Fibroblast of skin of right quadriceps (primary cell): Measurements from ENCODE around the gene KRT86.

Experiments used
- DNase-seq: peaks from one replicate; pipeline ENCODE4 v3.0.0-alpha.2; 2013

Gene KRT86

DNA sequence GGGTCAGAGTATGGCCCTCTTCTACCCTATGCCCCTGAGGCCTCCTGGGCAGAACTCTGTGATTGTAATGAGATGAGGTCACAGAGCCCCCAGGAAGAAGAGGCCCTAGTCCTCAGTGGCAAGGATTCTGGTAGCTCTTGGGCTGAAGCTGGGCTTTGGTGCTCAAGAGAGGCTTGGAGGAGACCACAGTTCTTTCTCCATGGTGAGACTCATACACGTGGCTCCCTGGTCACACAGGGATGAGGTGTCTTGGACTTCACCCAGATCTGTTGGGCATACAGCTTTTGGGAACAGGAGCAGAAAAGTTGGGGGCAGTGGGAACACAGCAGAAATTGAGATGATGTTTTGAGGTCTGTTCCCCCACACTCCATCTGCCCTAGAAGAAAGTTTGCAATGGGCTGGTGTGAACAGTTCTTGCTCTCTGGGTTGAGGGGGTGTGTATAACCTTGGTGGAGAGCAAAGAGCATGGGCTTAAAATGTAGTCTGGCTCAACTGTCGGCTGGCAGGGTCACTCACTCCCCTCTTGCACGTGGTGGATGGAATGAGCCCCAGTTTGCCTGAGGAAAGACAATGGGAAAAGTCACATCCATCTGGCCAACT is at the start of gene KRT86:
Gene KRT86, plus strand, starts transcription at position 125 of the 600 bp plus-strand sequence. CDS start 27,272 bp downstream, outside the sequence.
- no peak for DNase-seq

DNA sequence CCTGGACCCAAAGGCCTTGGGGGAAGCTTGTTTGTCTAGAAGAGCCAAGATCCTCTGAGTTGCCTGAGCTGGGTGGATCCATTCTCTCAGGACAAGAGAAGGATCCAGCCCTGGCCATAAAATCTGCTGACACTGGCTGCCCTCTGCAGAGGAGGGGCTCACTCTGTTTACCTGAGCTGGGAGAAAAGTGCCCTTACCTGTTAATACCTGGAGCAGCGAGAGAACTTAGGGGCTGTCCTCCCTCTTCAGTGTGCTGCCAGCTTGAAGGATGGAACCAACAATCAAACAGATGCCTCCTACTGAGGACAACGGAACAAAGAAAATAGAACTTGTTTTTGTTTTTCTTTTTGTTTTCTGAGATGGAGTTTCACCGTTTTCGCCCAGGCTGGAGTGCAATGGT is 48.7 kb upstream of the KRT86 start:
- no peak for DNase-seq

DNA sequence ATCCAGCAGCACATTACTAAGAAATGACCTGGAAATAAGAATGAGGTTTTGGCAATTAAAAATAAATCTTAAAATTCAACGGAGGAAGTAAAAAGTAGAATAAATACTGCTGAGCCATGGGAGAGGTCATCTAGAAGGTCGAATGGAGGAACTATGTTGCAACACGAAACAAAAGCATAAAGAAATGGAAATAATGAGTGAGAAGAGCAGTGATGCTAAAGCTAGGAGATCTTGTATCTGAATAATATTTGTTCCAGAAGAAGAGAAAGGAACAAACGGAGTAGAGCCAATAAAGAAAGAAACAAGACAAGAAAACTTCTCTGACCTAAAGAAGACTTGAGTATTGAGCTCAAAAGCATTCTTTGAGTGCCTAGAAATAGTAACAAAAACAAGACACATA is 48.0 kb upstream of the KRT86 start:
- DNase-seq: no peak

DNA sequence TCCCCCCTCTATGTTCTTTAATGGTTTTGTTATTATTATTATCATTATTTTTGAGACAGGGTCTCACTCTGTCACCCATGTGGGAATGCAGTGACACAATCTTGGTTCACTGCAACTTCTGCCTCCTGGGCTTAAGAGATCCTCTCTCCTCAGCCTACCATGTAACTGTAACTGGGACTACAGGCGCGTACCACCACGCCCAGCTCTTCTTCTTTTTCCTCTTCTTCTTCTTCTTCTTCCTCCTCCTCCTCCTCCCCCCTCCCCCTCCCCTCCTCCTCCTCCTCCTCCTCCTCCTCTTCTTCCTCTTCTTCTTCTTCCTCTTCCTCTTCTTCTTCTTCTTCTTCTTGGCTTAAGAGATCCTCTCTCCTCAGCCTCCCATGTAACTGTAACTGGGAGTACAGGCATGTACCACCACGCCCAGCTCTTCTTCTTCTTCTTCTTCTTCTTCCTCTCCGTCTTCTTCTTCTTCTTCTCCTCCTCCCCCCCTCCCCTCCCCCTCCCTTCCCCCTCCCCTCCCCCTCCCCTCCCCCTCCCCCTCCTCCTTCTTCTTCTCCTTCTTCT is 46.8 kb upstream of the KRT86 start:
- DNase-seq: no peak

DNA sequence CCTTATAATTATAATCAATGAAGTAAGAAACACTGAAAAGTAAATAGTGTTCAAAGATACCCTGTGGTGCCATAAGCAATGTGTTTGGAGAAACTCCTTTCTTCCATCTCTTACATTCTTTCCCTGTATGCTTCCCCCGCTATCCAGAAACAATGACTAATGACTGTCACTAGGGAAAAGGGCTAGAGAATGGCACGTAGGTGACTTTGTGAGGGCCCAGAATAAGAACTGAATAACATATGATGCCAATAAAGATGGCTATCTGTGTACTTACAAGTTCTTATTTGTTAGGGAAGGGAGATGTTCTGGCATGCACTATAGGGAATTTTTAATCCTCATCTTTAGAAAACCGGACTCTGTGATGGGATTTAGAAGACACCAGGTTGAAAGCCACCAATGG is 46.1 kb upstream of the KRT86 start:
- DNase-seq: peak; percentile 50

DNA sequence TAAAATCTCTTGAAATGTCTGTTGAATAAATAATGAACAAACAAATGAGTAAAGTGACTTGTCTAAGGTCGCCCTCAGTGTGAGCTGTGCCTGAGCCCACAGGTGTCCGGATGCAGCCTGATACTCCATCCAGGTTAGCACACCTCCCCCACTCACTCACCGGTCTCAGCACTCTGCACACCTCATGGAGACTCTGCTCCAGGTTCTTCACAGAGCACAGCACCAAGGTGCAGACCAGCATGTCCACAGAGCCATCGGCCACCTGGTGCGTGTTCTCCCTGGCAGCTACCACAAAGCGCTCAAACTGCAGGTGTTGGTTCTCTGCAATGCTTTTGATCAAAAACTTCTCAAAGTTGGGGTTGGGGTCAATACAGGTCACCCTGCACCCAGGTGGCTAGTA is 45.5 kb upstream of the KRT86 start:
- no peak for DNase-seq

DNA sequence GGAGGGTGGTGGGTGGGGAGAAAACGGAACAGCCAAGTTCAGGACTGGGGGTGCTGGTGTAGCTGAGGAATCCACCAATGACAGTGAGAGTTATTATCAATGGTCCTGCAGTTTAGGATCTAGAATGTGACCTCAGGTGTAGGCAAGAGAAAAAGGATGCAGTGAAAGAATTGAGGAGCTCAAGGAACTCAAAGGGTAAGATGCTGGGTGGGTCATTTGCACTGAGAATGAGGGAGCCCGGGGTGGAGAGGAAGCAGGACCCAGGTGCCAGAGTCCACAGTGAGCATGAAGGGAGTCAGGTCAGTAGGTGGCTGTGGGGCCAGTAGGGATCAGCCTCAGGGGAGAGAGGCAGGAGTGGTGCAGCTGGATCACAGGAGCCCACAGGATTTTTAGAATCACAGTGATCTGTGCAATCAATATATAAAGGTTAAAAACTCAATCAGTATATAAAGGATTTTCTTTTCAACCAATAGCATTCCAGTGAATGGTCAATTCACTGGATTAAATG is 44.6 kb upstream of the KRT86 start:
- no peak for DNase-seq

DNA sequence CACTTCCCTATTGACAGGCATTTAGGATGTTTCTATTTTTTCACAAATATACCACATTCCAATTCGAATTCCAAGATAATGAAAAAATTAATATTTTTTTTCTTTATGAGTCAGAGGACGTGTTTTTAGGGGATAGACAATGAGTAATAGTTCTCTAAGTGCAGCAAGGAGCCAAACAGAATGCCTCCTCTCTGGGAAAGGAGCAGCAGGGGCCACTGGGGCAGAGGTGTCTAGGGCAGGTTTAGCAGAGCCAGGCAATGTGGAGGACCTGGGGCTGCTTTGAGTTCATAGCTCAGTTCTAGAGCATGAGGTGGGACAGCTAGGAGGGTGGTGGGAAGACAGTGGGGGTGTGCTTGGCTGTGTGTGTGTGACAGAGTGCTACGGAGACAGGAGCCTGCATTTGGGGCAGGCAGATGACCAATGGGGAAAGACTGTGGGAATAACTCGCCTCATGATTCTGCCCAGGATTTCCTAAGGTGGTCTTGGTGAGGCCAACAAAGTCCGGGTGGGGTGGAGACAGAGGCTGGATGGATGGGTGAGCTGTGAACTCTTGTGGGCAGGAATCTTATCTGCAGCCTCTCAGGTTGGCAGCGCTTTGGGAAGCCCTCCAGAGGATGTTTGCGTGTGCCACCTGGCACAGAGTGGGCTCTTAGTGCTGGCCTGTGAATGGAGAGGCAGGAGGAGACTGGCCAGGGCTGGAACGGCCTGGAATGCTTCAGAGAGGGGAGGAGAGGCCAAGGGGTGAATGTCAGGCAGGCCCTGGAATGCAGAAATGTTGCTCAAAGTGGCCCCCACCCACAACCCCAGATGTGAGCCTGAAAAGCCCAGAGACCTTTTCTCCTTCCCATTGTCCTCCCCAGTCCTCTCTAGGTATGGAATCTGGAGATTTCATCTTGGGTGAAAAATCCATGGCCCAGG is 43.8 kb upstream of the KRT86 start:
- peak; percentile 88 for DNase-seq

DNA sequence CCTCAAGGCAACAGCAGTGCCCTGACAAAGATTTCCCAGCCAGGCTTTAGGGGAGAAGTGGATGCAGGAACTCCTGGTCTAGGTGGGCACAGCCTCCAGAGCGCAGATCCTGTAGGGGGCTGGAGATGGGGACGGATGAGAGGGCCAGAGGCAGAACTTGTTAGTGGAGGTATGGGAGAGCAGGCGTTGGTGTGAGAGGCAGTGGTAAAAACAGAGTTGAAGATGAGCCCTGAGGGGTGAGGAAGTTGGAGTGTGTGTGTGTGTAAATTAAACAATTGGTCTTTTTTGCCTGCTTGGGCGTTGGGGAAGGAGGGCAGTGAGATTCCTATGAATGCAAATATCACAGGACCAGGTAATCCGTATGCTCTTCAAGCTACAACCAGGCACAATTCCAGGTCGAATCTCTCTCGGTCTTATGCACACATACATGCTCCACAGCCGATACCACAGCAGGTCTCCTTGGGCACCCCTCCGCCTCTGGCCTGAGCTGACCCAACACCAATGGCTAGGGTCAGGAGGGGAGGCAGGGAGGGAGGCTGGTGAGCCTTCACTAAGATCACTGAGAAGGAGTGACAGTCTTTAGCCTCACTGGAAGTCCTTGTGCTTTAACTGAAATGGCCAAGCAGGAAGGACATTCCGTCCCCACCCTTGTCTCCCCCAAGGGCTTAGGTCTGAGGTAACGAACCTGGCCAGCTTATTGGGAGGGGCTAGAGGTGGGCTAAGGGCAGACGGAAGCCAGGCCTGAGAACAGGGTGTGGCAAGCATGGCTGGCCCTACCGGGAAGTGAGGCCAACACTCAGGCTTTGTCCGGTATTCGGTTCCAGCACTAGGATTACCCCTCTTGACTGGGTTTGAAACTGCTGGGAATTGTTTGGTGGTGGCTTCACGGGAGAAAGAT is 42.9 kb upstream of the KRT86 start:
- no peak for DNase-seq

DNA sequence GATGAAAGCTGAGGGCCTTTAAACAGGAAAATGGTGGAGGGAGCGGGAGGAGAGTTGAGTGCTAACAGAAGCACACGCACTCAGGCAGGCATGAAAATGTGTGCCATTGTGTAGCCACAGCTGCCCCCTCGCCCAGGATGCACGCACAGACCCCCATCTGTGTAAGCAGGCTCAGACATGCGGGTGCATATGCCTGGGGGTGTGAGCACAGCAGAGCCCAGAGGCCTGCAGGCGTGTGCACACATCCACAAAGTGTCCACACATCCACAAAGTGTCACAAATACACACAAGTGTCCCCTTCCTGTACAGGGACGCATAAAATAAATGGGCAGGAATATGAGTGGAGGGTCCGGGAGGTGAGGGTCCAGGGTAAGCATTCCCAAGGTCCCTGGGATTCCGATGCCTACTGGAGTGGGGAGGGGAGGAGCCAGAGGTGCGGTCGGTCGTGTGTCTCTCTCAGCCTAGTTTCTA is 42.2 kb upstream of the KRT86 start:
- no peak for DNase-seq

DNA sequence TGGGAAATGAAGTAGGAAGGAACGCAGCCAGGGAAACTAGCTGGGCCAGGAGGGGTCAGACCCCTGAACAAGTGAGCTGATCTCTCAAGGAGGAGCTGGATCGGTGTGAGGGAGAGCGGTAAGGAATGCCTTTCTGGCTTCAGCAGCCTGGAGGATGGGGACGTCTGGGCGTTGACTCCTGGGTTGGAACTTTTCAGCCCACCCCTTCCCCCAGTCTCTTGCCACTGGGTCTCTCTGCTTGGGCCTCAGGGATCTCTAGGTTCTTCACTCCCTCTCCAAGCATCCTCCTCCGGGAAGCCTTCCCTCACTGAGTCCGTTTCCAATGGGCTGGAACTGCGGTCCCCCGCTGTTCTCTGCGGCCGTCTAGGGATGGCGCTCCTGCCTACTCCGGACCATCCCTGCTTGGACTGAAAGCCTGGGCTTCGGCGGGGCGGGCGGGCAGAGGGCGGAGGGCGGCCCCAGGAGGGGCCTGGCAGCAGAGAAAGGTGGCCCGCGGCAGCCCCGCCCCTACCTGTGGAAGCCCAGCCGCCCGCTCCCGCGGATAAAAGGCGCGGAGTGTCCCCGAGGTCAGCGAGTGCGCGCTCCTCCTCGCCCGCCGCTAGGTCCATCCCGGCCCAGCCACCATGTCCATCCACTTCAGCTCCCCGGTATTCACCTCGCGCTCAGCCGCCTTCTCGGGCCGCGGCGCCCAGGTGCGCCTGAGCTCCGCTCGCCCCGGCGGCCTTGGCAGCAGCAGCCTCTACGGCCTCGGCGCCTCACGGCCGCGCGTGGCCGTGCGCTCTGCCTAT is 41.6 kb upstream of the KRT86 start, which contains the start of gene KRT7:
Gene KRT7, plus strand, starts transcription at position 570 of the 788 bp plus-strand sequence. Its CDS starts 54 bp downstream, at position 624.
- no peak for DNase-seq

DNA sequence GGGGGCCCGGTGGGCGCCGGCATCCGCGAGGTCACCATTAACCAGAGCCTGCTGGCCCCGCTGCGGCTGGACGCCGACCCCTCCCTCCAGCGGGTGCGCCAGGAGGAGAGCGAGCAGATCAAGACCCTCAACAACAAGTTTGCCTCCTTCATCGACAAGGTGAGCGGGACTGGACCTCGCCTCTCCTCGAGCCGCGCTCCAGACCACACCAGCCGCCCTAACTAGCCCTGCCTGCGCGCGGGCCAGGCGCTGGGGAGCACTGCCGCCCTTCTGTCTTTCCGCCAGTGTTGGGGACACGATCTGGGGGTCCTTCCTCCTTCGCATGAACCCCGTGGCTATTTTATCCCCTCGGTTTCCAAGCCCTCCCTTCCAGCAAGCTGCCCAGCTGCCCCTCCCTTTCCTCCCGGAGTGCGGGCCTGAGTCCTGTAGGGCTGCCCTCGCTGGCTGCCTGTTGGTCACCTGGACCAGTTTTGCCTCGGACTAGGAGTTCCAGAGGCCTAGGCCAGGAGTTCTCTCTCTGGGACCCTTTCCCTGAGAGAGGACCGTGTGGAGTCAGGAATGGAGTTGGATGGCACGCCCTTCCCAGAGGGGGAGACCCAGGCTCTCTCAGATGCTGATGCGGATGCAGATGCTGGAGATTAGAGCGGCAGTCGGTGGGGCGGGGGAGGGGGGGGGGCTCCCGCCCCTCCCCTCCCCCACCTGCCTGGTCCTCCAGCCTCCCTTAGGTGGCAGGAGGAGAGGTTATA is 40.8 kb upstream of the KRT86 start:
- DNase-seq: no peak

DNA sequence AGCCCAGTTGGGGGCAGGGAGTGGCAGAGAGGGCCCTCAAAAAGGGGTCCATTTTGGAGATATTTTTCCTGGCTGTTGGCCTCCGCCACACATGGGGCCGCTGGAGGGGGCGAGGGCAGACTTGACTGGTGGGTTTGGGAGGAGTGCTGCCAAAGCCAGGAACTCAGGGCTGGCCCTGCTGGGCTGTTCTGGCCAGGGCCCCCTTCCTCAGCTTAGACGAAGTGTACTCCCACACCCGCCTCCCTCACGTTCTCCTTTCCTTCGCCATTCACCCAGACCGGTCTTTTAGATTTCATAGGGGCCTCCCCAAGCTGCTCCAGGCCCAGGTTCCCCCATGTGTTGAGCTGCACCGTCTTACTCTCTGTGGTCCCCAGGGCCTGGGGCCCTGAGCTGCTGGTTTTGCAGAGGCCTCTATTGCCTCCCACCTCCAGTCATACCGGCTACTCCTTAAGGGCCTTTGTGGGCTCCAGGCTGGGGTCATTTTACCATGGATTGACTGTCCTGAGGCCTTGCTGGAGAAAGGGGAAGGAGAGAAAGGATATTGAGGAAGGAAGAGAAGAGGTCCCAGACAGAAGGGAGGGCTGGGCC is 40.1 kb upstream of the KRT86 start:
- DNase-seq: no peak

DNA sequence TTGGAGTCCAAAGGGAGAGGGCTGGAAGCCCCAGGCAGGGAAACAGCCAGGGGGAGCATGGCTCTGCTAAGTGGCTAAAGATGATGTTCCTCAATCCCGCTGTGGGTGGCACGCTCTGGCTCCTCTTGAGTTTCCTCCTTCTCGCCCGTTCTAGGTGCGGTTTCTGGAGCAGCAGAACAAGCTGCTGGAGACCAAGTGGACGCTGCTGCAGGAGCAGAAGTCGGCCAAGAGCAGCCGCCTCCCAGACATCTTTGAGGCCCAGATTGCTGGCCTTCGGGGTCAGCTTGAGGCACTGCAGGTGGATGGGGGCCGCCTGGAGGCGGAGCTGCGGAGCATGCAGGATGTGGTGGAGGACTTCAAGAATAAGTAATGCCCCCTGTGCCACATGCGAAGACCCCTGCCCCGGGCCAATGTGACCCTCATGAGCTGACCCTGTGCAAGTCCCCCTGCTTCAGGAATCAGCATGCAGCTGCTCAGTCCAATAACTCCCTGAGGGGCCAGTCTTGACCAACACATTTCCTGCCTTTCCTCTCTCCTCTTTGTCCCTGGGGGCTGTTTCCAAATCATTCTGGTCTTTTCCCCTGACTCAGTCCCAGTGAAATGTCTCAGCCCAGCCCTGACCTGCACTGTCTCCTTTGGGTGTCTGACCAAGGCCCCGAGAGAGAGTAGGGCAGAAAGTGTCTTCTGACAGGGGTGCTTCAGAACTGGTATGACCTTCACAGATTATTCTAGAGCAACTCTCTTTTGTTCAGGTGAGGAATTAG is 39.3 kb upstream of the KRT86 start:
- no peak for DNase-seq

DNA sequence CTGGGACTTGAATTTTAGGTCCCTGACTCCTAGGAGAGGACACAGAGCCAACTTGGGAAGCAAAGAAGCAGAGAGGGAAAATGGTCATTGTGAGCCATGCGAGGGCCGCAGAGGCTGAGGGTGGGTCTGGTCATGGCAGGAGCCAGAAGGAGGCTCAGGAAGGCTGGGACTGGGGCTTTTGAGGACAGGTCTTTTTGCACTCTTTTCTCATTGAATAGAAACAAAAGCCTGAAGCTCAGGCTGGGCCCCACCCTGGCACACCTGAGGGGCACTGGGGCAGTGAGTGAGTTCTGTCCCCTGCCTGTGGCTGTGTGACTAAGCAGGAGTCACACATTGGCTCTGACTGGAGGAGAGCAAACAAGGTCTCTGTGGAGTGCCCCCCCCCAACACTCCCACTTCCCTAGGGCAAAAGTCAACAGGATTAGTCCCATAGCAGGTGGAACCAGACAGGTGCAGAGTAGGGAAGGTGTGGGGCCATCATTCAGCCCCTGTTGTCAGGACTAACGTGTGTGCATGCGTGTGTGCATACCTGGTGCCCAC is 38.6 kb upstream of the KRT86 start:
- no peak for DNase-seq

DNA sequence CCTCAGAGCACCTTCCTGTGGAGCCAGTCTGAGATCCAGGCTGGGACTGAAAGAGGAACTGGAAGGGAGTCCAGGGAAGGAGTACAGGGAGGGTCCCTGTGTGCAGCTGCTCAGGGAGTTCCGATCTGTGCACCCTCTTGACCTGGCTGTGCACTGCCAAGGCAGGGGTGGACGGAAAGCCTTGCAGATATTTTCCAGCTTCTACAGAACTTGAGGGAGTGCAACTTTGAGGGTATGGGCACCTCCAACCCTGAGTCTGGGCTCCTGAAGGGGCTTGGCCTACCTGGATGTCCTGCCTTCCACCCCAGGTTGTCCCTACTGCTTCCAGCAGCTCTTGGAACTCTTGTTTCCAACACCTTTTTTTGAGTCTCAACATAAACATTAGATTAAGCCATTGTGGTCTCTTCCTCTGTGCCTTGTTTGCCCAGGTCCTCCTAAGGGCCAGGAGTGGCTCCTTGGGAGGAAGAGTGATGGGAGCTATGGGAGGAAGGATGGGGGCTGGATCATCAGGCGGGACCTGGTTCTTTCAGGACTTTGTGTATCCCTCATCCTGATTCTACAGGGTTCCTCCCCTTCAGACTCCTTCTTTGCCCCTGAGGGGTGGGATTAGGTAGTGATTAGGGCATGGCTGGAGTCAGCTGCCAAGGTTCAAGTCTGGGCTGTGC is 37.9 kb upstream of the KRT86 start:
- no peak for DNase-seq

DNA sequence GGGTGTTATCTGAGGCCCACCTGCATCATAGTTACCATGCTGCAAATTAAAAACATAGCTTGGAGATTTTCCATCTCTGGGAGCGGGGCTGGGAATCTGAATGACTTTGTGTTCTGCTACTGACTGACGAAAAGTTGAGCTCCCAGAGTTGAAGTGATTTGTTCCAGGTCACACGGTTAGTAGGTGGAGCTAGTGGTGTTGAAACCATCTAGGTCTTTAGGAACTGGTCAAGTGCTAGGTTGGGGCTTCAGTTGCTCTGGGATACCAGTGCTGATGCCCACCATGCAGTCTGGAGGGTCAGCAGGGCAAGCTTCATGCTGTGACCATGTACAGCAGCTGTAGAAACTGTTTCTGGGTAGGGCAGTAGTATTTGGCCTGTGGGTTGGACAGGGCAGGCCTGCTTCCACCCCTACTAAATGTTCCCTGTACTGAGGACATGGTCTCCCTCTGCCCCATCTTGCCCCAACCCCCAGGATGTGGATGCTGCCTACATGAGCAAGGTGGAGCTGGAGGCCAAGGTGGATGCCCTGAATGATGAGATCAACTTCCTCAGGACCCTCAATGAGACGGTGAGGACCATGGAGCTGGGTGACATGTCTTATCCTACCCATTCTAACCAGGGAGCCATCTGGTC is 36.1 kb upstream of the KRT86 start:
- DNase-seq: no peak

DNA sequence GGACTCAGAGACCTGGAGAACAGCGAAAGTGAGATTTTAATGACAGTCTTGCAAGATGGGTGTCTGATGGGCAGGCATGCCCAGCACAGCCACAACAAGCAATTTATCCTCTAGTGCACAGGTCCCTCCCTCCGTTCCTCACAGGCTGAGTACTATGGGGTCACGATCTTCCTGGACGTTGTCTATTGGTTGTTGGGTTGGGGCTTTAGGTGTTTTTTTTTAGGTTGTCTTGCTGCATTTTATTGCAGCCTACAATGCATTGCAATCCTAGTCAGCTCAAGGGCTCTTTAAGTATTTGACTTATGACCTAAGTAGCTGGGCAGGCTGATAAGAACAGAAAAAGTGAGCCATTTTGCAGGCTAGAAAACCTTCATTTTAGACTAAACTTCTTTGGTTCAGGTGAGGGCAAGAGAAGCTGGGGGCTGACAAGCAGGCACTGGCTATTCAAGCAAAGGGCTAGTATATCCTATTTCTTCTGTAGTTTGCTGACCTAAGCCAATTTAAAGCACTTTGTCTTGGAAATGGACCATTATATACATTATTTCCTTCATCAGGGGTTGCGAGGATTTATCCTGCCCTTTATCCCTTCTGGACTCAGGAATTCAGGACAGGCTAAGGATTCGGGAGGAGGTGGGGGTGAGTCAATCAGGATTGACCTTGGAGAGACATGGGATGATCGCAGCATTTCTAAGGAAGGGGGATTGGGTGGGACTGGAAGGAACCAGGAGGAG is 35.4 kb upstream of the KRT86 start:
- no peak for DNase-seq
